COR-L47 (cell line): Measurements from ENCODE around the gene RGS1.

Source experiments
- DNase-seq: peaks from one replicate; lab custom pipeline; 2025; lab: John Stamatoyannopoulos, UW

Gene RGS1

GRCh38 chr1:192554904-192555303 is 20.7 kb upstream of the RGS1 start:
- DNase-seq, result no peak

DNA sequence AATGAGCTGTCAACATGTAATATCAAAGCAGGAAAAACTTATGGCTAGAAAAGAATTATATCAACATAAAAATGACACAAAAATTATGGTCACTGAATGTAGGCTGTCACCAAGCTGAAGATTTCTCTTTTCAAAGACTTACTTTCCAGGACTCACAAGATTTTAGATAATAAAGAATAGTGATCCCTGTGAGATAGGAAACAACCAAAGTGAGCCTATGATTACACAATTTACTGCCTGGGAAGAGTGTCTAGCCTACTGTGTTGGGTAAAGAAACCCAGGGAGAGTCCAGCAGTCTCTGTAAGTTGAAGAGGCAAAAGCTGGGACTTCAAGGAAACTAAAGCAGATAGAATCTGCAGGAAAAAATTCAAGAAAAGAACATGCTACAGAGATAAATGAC is 20.2 kb upstream of the RGS1 start:
- DNase-seq, result no peak

DNA sequence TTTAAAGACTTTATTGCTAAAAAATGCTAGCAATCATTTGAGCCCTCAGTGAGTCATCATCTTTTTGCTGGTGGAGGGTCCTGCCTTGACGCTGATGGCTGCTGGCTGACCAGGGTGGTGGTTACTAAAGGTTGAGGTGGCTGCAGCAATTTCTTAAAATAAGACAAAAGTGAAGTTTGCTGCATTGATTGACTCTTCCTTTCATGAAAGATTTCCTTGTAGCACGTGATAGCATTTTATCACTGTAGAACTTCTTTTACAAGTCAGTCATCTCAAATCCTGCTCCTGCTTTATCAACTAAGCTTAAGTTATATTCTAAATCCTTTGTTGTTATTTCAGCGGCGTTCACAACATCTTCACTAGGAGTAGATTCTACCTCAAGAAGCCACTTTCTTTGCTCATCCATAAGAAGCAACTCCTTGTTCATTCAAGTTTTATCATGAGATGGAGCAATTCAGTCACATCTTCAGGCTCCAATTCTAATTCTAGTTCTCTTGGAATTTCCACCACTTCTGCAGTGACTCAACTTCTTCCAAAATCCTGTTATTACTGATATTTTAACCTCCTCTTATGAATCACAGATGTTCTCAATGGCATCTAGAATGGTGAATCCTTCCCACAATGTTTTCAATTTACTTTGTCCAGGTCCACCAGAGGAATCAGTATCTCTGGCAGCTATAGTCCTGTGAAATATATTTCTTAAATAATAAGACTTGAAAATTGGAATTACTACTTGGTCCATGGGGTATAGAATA is 17.6 kb upstream of the RGS1 start:
- no peak for DNase-seq

DNA sequence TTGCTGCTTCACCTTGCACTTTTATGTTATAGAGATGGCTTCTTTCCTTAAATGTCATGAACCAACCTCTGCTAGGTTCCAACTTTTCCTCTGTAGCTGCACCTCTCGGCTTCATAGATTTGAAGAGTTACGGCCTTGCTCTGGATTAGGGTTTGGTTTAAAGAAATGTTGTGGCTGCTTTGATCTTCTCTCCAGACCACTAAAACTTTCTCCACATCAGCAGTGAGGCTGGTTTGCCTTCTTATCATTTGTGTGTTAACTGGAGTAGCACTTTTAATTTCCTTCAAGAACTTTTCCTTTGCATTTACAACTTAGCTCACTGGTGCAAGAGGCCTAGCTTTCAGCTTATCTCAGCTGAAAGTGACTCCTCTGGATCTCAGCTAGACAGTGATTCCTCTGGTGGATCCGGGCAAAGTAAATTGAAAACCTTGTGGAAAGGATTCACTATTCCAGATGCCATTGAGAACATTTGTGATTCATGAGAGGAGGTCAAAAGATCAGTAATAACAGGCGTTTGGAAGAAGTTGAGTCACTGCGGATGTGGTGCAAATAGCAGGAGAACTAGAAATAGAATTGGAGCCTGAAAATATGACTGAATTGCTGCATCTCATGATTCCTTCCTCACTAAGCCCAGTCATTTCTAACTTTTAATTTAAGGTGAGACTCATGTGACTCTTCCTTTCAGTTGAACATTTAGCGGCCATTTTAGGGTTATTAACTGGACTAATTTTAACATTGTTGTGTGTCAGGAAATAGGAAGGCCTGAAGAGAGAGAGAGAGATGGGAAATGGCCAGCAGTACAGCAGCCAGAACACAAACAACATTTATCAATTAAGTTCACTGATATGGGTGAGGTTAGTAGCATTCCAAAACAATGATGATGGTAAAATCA is 16.2 kb upstream of the RGS1 start:
- no peak for DNase-seq

GRCh38 chr1:192561301-192561700 is 14.3 kb upstream of the RGS1 start:
- no peak for DNase-seq

- no peak for DNase-seq
Observed at GRCh38 chr1:192563129-192563528, 12.4 kb upstream of the RGS1 start.

GRCh38 chr1:192564099-192564498 is 11.5 kb upstream of the RGS1 start:
- DNase-seq, result no peak

- no peak for DNase-seq
Observed at GRCh38 chr1:192565946-192566345, 9.6 kb upstream of the RGS1 start.

- no peak for DNase-seq
Observed at GRCh38 chr1:192566657-192567056, 8.9 kb upstream of the RGS1 start.

GRCh38 chr1:192568063-192568462 is 7.5 kb upstream of the RGS1 start:
- DNase-seq, result no peak

- no peak for DNase-seq
Observed at GRCh38 chr1:192571668-192572067, 3.9 kb upstream of the RGS1 start.

DNA sequence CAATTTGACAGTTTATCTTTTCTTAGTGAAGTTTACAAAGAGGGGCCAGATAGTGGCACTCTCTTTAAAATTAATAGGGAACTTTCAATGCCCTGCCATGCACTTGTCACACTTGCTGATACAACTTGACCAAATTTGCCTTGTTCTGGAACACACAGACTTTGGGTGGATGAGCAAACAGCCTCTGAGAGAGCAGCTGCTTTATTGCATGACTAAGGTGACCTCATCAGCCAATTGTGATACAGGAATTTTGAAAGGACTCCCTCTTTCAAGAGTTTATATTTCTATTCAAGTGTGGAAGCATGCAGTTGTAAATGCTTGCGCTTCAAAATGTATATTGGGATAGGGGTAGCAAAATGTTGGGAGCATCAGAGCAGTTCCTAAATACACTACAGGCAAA is 2.1 kb upstream of the RGS1 start:
- no peak for DNase-seq

DNA sequence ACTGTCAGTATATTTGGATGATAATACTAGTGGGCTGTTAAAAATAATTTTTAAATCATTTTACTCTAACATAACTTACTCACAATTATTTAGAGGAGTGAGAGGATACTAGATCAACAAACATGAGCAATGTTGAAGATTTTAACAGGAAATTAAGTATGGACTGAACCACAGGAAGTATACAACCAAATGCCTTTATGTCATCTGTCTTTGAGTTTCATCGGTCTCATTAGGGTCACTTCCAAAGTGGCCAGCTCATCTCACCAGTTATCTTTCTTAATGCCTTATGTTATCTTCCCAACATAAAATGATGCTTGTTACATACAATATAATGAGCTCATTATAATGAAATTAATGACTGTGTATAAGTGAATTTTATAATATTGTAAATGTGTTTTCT is 1.5 kb upstream of the RGS1 start:
- DNase-seq, result no peak

- no peak for DNase-seq
Observed at GRCh38 chr1:192576190-192577144, 894 bp downstream of the RGS1 start.

- DNase-seq, result no peak
Observed at GRCh38 chr1:192577145-192578140, 1.9 kb downstream of the RGS1 start.

GRCh38 chr1:192578144-192578909 is 2.8 kb downstream of the RGS1 start:
- no peak for DNase-seq

DNA sequence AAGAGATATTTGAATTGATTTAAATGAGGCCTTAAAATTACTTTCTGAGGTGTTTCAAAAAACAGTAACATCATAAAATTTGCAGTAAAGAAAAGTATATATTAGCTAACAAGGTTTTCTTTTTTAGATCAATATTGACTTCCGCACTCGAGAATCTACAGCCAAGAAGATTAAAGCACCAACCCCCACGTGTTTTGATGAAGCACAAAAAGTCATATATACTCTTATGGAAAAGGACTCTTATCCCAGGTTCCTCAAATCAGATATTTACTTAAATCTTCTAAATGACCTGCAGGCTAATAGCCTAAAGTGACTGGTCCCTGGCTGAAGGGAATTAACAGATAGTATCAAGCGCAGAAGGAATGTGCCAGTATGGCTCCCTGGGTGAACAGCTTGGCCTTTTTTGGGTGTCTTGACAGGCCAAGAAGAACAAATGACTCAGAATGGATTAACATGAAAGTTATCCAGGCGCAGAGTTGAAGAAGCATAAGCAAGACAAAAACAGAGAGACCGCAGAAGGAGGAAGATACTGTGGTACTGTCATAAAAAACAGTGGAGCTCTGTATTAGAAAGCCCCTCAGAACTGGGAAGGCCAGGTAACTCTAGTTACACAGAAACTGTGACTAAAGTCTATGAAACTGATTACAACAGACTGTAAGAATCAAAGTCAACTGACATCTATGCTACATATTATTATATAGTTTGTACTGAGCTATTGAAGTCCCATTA is 3.6 kb downstream of the RGS1 start:
- DNase-seq, result no peak

DNA sequence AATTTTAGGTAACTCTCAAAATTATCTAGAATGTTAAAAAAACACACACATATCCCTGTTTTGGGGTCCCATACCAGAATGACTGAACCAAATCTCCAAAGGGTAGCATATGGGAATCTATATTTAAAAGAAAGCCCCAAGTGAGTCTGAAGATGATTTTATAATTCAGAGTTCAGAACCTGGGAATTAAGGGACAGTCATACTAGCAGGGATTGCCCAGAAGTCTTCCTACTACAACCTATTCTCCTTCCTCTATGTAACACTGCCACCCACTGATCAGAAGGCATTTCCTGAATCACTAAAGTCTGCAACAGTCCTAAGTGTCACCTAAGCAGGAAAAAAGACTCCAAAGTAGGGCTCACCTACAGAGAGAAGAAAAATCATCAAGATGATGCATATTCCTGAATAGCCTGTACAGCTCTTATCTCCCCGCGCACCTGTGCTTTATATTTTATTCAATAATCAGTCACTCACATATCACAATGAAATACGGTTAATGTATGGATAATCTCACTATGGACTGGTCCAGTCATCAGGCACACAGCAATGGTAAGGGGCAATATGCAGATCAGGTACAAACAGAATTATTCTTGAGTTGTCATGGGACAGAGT is 4.9 kb downstream of the RGS1 start:
- no peak for DNase-seq
